BLaER1 treated with 17β-estradiol and CSF1 and Interleukin-3, amounts not matched to agents 10 nM and 100 nM (cell line): ENCODE data around the gene GRID1.

Experiments
- H3K27ac ChIP-seq, 11 experiments: shearing (Covaris generic); formaldehyde crosslinking; 2 replicates each; pipeline ENCODE4 v1.8.1; 2022
- H3K27me3 ChIP-seq, 11 experiments: shearing (Covaris generic); formaldehyde crosslinking; 2 replicates each; pipeline ENCODE4 v1.8.1; 2022
- H3K36me3 ChIP-seq, 11 experiments: shearing (Covaris generic); formaldehyde crosslinking; 2 replicates each; pipeline ENCODE4 v1.8.1; 2022
- H3K4me1 ChIP-seq, 10 experiments: shearing (Covaris generic); formaldehyde crosslinking; 2 replicates each; pipeline ENCODE4 v1.8.1; 2022
- H3K4me2 ChIP-seq, 11 experiments: shearing (Covaris generic); formaldehyde crosslinking; 2 replicates each; pipeline ENCODE4 v1.8.1; 2022
- H3K4me3 ChIP-seq, 10 experiments: shearing (Covaris generic); formaldehyde crosslinking; 2 replicates each; pipeline ENCODE4 v1.8.1; 2022
- H3K9ac ChIP-seq, 11 experiments: shearing (Covaris generic); formaldehyde crosslinking; 2 replicates each; pipeline ENCODE4 v1.8.1; 2022
- H3K9me3 ChIP-seq, 11 experiments: shearing (Covaris generic); formaldehyde crosslinking; replicated peaks in 1 of 11; 2 replicates each; pipeline ENCODE4 v1.8.1; 2022
- H4K20me1 ChIP-seq, 11 experiments: shearing (Covaris generic); formaldehyde crosslinking; 2 replicates each; pipeline ENCODE4 v1.8.1; 2022
- Cebpa-rat ChIP-seq, 11 experiments: shearing (Covaris generic); IDR thresholded peaks; 2 replicates each; pipeline ENCODE4 v1.8.1; 2022

Gene GRID1

GRCh38 chr10:86073199-86073977 is 293.2 kb downstream of the GRID1 start:
- Histone ChIP-seq H3K4me1 (no peaks in the 10 kb centered on the region; a peak in 1 of 20 replicates), H3K27ac (no peak overlapping the region), H3K27me3 (no peaks in the 10 kb centered on the region), H3K9ac (no peak overlapping the region), H3K4me2 (no peak overlapping the region), H3K9me3 (no peaks in the 10 kb centered on the region), H4K20me1 (no peaks in the 10 kb centered on the region), H3K36me3 (no peaks in the 10 kb centered on the region), H3K4me3 (no peak overlapping the region)
- no peak for TF ChIP-seq Cebpa-rat (IDR thresholded peaks at IDR 0.05)

GRCh38 chr10:86072413-86072812 is 294.2 kb downstream of the GRID1 start:
- H3K9ac ChIP-seq, result no peak overlapping the region
- no peak overlapping the region for H3K4me3 ChIP-seq
- H3K4me2 ChIP-seq, result no peak overlapping the region
- H3K4me1 ChIP-seq, result no peaks in the 10 kb centered on the region; a peak in 1 of 20 replicates
- TF ChIP-seq Cebpa-rat (IDR thresholded peaks at IDR 0.05), result no peak
- H3K27me3 ChIP-seq, result no peaks in the 10 kb centered on the region
- H3K36me3 ChIP-seq, result no peaks in the 10 kb centered on the region
- no peak overlapping the region for H3K27ac ChIP-seq
- no peaks in the 10 kb centered on the region for H4K20me1 ChIP-seq
- H3K9me3 ChIP-seq, result no peaks in the 10 kb centered on the region

GRCh38 chr10:86071758-86072157 is 294.8 kb downstream of the GRID1 start:
- no peak overlapping the region for H3K9ac ChIP-seq
- no peaks in the 10 kb centered on the region for H4K20me1 ChIP-seq
- no peak overlapping the region for H3K4me2 ChIP-seq
- H3K4me3 ChIP-seq, result no peak overlapping the region
- H3K27ac ChIP-seq, result no peak overlapping the region
- H3K36me3 ChIP-seq, result no peaks in the 10 kb centered on the region
- no peaks in the 10 kb centered on the region; a peak in 1 of 20 replicates for H3K4me1 ChIP-seq
- no peaks in the 10 kb centered on the region for H3K9me3 ChIP-seq
- H3K27me3 ChIP-seq, result no peaks in the 10 kb centered on the region
- no peak for TF ChIP-seq Cebpa-rat (IDR thresholded peaks at IDR 0.05)

GRCh38 chr10:86071145-86071544 is 295.4 kb downstream of the GRID1 start:
- Histone ChIP-seq H3K27me3 (no peaks in the 10 kb centered on the region), H4K20me1 (no peaks in the 10 kb centered on the region; a peak in 1 of 22 replicates), H3K36me3 (no peaks in the 10 kb centered on the region), H3K27ac (no peak overlapping the region), H3K4me2 (no peak overlapping the region), H3K9ac (no peak overlapping the region), H3K4me3 (no peak overlapping the region), H3K4me1 (no peaks in the 10 kb centered on the region; a peak in 1 of 20 replicates), H3K9me3 (no peaks in the 10 kb centered on the region)
- no peak for TF ChIP-seq Cebpa-rat (IDR thresholded peaks at IDR 0.05)

- Histone ChIP-seq H3K4me1 (no peaks in the 10 kb centered on the region; a peak in 1 of 20 replicates), H3K9me3 (no peaks in the 10 kb centered on the region), H3K27me3 (no peaks in the 10 kb centered on the region), H3K9ac (no peak overlapping the region), H3K36me3 (no peaks in the 10 kb centered on the region), H4K20me1 (no peaks in the 10 kb centered on the region; a peak in 1 of 22 replicates), H3K4me2 (no peak overlapping the region), H3K4me3 (no peak overlapping the region), H3K27ac (no peak overlapping the region)
- no peak for TF ChIP-seq Cebpa-rat (IDR thresholded peaks at IDR 0.05)
Observed at GRCh38 chr10:86070278-86070677, 296.3 kb downstream of the GRID1 start.

GRCh38 chr10:86068231-86069054 is 298.2 kb downstream of the GRID1 start:
- no peak for TF ChIP-seq Cebpa-rat (IDR thresholded peaks at IDR 0.05)
- H4K20me1 ChIP-seq, result no peaks in the 10 kb centered on the region; a peak in 1 of 22 replicates
- H3K4me1 ChIP-seq, result no peaks in the 10 kb centered on the region; a peak in 1 of 20 replicates
- H3K27me3 ChIP-seq, result no peaks in the 10 kb centered on the region
- H3K27ac ChIP-seq, result no peak overlapping the region
- no peak overlapping the region for H3K4me2 ChIP-seq
- no peak overlapping the region for H3K4me3 ChIP-seq
- no peak overlapping the region for H3K9ac ChIP-seq
- no peaks in the 10 kb centered on the region for H3K9me3 ChIP-seq
- H3K36me3 ChIP-seq, result no peaks in the 10 kb centered on the region

- H4K20me1 ChIP-seq, result no peaks in the 10 kb centered on the region; a peak in 1 of 22 replicates
- H3K36me3 ChIP-seq, result no peaks in the 10 kb centered on the region
- no peaks in the 10 kb centered on the region; a peak in 1 of 20 replicates for H3K4me1 ChIP-seq
- no peak overlapping the region for H3K9ac ChIP-seq
- TF ChIP-seq Cebpa-rat (IDR thresholded peaks at IDR 0.05), result no peak
- H3K27me3 ChIP-seq, result no peaks in the 10 kb centered on the region
- no peak overlapping the region for H3K4me3 ChIP-seq
- no peaks in the 10 kb centered on the region for H3K9me3 ChIP-seq
- no peak overlapping the region for H3K27ac ChIP-seq
- H3K4me2 ChIP-seq, result no peak overlapping the region
Observed at GRCh38 chr10:86067436-86068050, 299.1 kb downstream of the GRID1 start.

- no peaks in the 10 kb centered on the region; a peak in 1 of 22 replicates for H4K20me1 ChIP-seq
- no peak overlapping the region for H3K4me3 ChIP-seq
- H3K9ac ChIP-seq, result no peak overlapping the region
- H3K27ac ChIP-seq, result no peak overlapping the region
- H3K9me3 ChIP-seq, result no peaks in the 10 kb centered on the region
- no peak for TF ChIP-seq Cebpa-rat (IDR thresholded peaks at IDR 0.05)
- H3K4me1 ChIP-seq, result no peaks in the 10 kb centered on the region; a peak in 1 of 20 replicates
- H3K36me3 ChIP-seq, result no peaks in the 10 kb centered on the region
- H3K27me3 ChIP-seq, result no peaks in the 10 kb centered on the region
- H3K4me2 ChIP-seq, result no peak overlapping the region
Observed at GRCh38 chr10:86066696-86067095, 299.9 kb downstream of the GRID1 start.

GRCh38 chr10:86065711-86066251 is 300.8 kb downstream of the GRID1 start:
- Histone ChIP-seq H3K4me3 (no peak overlapping the region), H3K9ac (no peak overlapping the region), H3K4me2 (no peak overlapping the region), H3K36me3 (no peaks in the 10 kb centered on the region), H4K20me1 (no peaks in the 10 kb centered on the region; a peak in 1 of 22 replicates), H3K27me3 (no peaks in the 10 kb centered on the region), H3K4me1 (no peaks in the 10 kb centered on the region; a peak in 1 of 20 replicates), H3K27ac (no peak overlapping the region), H3K9me3 (no peaks in the 10 kb centered on the region)
- no peak for TF ChIP-seq Cebpa-rat (IDR thresholded peaks at IDR 0.05)
